ENCODE results near the gene MCRIP2. TPM values are rescaled to one million over a fixed set of nuclear protein-coding genes. Genes with fewer than 3 reads are reported as not detected.
A peak's percentile ranks its signal among the peaks of the same experiment; 100 is the strongest.

The MCRIP2 gene
- total and polyA plus RNA-seq, 2 of the 8 experiments (the other 6 are each of a cell fraction or from before 2014, with no cell fraction given), result 45.4 to 75.5 TPM

GRCh38 chr16:610513-611381 is 30.9 kb upstream of the MCRIP2 start (continued):
- TF ChIP-seq GTF2F1 (IDR thresholded peaks at IDR 0.05; ENCODE audit: borderline replicate concordance, low read depth, low read length), result no peak
- 0 out of 2 replicates have a peak, but pooled peaks have one; percentile 9 for TF ChIP-seq MAX (IDR thresholded peaks at IDR 0.05)
- no peak for TF ChIP-seq BACH1 (IDR thresholded peaks at IDR 0.05; ENCODE audit: low read length)
- TF ChIP-seq SP1 (IDR thresholded peaks at IDR 0.05; ENCODE audit: low read depth, low read length), result no peak
- TF ChIP-seq POU5F1 (IDR thresholded peaks at IDR 0.05; ENCODE audit: low read depth, low read length), result no peak
- no peak for TF ChIP-seq SP2 (IDR thresholded peaks at IDR 0.05; ENCODE audit: low read length)
- no peak for TF ChIP-seq CHD7 (IDR thresholded peaks at IDR 0.05; ENCODE audit: insufficient replicate concordance, low read length)
- TF ChIP-seq ATF3 (IDR thresholded peaks at IDR 0.05; ENCODE audit: insufficient read depth, low read depth, low read length), result 0 out of 2 replicates have a peak, but pooled peaks have one; percentile 25
- TF ChIP-seq POLR2A (IDR thresholded peaks at IDR 0.05; ENCODE audit: control extremely low read depth in 1 of 2, low read depth in 2 of 2, low read length in 2 of 2), result no peak
- TF ChIP-seq RFX5 (IDR thresholded peaks at IDR 0.05; ENCODE audit: borderline replicate concordance, low read depth, low read length), result no peak

Data from H1 (cell line).